Left renal pelvis (tissue), 4 donors: ENCODE results near the gene DAPP1. TPM values are rescaled to one million over a fixed set of nuclear protein-coding genes. Genes with fewer than 3 reads are reported as not detected.
"Not testable (repeated sequence)": the region's sequence is repeated elsewhere in the genome, so short reads cannot be mapped to it uniquely, and the experiment has no call there.

Source experiments
- DNase-seq, 4 donors: peaks; one replicate each; pipeline ENCODE4 v3.0.0-alpha.2; 2013; ENCODE audit warnings: low read depth in 4 of 4, low spot score in 3 of 4
- polyA plus RNA-seq, 4 donors: library from polyadenylated mRNA; unstranded; fragments of 120-200 nt; gene quantifications; one replicate each; pipeline ENCODE4 v1.2.1, GENCODE V29; 2013; ENCODE audit not compliant: insufficient read length in 4 of 4

The DAPP1 gene, protein sequence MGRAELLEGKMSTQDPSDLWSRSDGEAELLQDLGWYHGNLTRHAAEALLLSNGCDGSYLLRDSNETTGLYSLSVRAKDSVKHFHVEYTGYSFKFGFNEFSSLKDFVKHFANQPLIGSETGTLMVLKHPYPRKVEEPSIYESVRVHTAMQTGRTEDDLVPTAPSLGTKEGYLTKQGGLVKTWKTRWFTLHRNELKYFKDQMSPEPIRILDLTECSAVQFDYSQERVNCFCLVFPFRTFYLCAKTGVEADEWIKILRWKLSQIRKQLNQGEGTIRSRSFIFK
- polyA plus RNA-seq: 1 to 10 TPM; 1.1 to 1.6 (median 1.4) TPM

- DNase-seq: peak in 1 of 4 donors; percentile 9
These were observed at the start of gene DAPP1 for GRCh38 chr4:99816545-99817308. DAPP1 (plus strand) TSS chr4:99816827; CDS start chr4:99816914, 87 bp downstream.

DNA sequence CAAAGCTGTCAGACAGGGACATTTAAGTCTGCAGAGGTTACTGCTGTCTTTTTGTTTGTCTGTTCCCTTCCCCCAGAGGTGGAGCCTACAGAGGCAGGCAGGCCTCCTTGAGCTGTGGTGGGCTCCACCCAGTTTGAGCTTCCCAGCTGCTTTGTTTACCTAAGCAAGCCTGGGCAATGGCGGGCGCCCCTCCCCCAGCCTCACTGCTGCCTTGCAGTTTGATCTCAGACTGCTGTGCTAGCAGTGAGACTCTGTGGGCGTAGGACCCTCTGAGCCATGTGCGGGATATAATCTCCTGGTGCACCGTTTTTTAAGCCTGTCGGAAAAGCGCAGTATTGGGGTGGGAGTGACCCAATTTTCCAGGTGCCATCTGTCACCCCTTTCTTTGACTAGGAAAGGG, 45.8 kb upstream of the DAPP1 start:
- DNase-seq: not testable (repeated sequence)

DNA sequence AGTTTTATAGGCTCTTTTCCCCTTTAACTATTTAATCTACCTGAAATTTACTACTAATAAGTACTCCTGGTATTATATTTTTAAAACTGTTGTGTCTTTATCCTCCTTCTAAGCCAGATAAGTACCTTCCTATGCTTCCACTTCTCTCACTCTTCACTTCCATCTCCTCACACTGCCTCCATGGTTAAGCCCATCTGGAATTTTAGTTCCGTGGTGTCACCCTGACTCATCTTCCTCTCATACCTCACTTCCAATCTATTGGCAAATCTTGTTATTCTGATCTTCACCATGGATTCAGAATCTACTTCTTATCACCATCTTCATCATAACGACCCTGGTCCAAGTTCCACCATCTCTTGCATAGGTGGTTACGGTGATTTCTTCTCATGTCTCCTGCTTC, 32.7 kb upstream of the DAPP1 start:
- DNase-seq: no peak

- no peak for DNase-seq
These were observed 31.8 kb upstream of the DAPP1 start for GRCh38 chr4:99784842-99785241.

- DNase-seq: peak in 2 of 4 donors; percentile 14 to 27
These were observed 25.6 kb upstream of the DAPP1 start for GRCh38 chr4:99790796-99791617.

GRCh38 chr4:99800332-99801004, 16.2 kb upstream of the DAPP1 start:
- DNase-seq: no peak

DNA sequence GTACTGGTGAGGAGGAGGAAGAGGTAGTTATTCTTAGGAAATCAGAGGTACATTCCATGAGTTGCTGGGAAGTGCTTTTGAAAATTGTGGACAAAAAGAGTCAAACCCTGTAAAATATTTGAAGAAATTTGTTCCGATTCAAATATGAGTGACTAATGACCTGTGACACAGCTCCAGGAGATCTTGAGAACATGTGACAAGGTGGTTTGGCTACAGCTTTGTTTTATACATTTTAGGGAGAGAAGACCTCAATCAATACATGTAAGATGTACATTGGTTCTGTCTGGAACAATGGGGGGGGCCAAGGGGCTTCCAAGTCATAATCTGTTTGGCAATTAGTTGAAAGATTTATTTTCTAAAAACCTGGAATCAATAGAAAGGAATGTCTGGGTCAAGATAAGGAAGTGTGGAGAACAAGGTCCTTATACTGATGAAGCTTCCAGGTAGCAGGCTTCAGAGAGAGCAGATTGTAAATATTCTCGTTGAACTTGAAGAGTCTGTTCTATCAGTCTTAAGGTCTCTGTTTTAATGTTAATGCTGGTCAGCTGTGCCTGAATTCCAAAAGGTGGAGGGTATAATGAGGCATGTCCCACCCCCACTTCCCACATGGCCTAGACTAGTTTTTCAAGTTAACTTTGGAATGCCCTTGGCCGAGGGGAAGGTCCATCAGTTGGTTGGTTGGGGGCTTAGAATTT, 15.5 kb upstream of the DAPP1 start:
- DNase-seq: no peak

DNA sequence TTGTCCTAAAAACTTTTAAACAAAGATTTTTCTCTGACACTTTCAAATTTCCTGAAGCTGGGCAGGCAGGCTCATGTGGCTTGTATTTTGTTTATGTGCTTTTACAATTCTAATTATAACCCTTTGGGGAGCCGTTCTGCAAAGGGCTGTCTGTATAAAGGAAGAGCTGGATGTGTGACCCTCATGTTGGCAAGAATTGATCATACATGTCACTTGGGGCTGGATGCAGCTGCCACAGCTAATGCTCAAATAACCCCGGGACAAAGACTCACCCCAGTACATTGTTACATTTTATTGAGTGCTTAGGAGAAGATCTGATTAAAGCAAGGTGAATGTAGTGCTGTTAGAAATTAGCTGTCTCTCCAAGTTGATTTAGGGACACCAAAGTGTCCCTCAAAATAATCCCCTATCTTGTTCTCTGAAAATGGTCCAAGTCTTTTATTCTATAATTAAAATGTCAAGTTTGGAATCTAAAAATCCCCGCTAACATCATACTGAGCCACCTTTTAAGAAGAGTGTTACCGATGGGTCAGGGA, 13.0 kb upstream of the DAPP1 start:
- no peak for DNase-seq

DNA sequence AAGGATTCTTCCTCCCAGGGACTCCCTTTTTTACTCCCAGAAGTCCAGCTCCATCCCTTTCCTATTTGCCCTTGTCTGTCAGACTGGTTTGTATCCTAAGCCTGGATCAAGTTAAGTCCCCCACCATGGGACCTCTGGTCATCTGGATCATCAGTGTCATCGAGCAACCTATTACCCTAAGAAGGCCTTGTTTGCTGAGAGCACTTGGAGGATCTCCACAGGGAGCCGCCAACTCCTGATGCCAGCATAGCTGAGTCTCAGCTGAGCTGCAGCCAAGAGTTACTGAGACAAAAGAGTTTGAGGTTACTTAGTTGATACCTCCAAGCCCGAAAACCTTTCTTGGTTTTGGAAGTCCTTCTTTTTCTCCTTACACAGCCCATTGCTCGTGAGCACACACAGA, 10.1 kb upstream of the DAPP1 start:
- DNase-seq: no peak

DNA sequence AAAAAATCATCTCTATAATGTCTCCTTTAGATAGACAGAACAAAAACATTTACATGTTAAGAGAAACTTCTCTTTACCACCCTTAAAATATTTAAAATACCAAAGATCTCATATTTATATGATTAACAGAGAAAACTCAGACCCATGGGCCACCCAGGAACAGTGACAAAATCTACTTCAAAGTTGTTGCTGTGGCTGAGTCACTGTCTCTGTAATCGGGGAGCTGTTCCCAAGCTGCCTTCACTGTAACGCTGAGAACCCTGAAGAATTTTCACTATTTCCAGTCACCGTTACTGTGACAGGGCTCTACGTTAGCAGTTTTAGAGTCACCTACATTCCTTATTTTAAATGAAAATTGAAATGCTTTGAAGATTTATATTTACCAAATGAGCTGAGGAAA, 9.0 kb upstream of the DAPP1 start:
- no peak for DNase-seq

GRCh38 chr4:99808260-99808857, 8.3 kb upstream of the DAPP1 start:
- no peak for DNase-seq

GRCh38 chr4:99809326-99809725, 7.3 kb upstream of the DAPP1 start:
- no peak for DNase-seq

DNA sequence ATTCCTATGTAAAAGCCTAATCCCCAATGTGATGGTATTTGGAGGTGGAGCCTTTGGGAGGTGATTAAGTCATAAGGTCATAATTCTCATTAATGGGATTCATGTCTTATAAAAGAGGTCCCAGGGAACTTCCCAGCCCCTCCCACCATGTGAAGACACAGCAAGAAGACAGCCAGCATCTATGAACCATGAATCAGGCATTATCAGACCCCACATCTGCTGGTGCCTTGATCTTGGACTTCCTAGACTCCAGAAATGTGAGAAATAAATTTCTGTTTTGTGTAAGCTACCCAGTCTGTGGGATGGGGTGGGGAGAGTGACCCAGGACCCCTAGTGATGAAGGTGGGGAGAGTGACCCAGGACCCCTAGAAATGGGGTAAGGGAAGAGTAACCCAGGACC, 6.1 kb upstream of the DAPP1 start:
- no peak for DNase-seq

GRCh38 chr4:99811117-99811516, 5.5 kb upstream of the DAPP1 start:
- no peak for DNase-seq

- DNase-seq: no peak
These were observed 4.8 kb upstream of the DAPP1 start for GRCh38 chr4:99811850-99812249.

DNA sequence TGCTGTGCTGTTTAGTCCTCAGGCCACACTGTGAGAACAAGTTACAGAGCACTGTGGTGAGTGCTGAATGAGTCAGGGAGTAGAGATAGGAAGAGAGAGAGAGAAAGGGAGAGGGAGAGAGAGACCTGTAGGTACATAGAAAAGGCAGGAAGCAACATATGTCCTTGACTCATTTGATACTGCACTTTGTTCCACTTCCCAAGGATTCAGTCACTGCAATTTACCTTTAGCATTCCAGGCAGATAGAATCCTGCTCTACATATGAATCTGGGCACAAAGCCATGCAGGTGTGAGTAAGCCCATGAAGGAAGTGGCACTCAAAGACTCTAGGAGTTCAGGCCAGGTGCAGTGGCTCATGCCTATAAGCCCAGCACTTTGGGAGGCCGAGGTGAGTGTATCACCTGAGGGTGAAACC, 1.0 kb upstream of the DAPP1 start:
- no peak for DNase-seq

DNA sequence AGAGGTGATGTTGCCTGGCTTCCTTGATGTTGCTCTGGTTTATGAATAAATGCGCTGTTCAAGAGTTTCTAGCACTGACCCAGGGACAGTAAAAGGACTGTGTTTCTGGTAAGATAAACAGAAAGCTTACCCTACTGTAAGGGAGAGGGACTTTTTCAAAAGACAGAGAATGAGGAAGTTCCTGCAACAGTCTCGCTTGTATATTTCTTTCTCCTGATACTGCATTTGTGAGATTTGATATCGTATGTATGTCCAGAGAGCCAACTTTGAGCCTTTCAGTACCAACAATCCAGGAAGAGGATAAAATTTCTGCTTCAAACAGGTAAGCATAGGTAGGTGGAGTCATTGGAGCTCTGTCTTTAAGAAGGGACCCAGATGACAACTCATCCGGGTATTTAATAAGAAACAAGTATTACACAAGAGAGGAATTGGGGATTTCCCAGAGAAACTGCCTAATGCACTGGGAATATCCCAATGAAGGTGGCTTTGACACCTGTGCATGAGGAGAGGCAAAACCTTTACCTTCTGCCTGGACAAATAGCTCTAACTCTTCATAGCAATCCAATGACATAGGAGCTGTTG, 773 bp downstream of the DAPP1 start:
- no peak for DNase-seq

DNA sequence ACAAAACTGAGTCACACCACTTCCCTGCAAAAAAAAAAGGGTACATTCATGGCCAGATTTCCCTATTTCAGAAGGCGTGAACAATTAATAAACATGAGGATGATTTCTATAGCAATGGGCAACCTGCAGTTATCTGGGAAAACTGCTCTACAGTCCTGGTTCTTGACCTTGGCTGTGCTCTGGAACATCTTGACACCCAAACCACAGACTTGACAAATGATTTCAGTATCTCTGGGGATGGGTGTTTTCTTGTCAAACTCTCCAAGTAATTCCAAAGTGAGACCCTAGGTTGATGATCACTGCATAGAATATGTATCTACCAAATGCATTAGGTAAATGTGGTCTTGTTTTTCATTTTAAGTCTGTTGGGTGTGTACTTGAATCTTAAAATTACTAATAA, 2.0 kb downstream of the DAPP1 start:
- no peak for DNase-seq

- no peak for DNase-seq
These were observed 5.4 kb downstream of the DAPP1 start for GRCh38 chr4:99821918-99822503.
